Measurements from ENCODE around the gene C1orf232.

The C1orf232 gene

DNA sequence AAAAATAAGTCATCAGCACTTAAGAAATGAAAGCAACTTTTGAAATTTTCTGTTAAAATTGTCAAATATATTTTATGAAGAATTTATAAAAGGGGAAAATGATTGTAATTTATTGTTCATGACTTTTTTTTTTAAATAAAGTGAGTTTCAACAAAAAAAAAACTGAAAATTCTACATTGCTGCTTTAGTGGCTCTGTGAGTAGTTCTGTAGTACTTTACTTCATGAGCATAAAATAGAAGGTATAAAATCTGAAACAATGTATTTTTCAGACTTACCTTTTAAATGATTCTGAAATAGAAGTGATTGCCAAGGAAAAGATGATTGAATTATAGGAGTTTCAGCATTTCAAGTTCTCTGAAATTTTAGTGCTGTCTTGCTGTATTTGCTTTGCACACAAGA lies 43.4 kb downstream of the C1orf232 start:
- Histone ChIP-seq H3K9ac (ENCODE audit: low read length) (peak overlapping the region; percentile 20; the same call in 1 of the 2 replicates), H3K27ac (ENCODE audit: low read depth, low read length, poor library complexity, severe bottlenecking) (peak overlapping the region; percentile 59), H3K4me3 (ENCODE audit: low read depth, low read length, poor library complexity, severe bottlenecking) (no peak overlapping the region), H3K9me2 (ENCODE audit: low read depth, low read length) (no peaks in the 10 kb centered on the region), H3K4me2 (ENCODE audit: low read length) (no peak overlapping the region), H2AFZ (ENCODE audit: low read length) (no peak overlapping the region), H4K20me1 (ENCODE audit: insufficient read depth, low read length) (no peaks in the 10 kb centered on the region), H3K79me2 (ENCODE audit: insufficient read depth, low read length) (no peaks in the 10 kb centered on the region), H3F3A (ENCODE audit: insufficient read depth, low read length) (no peaks in the 10 kb centered on the region), H3K9me3 (ENCODE audit: low read length) (no peaks in the 10 kb centered on the region), H3K36me3 (ENCODE audit: insufficient read depth, low read length) (peaks cover 19% of the 10 kb centered on the region), H3K4me1 (ENCODE audit: insufficient read depth, low read length, severe bottlenecking) (peaks cover 26% of the 10 kb centered on the region), H3K27me3 (ENCODE audit: insufficient read depth, low read length) (no peaks in the 10 kb centered on the region)
- no peak for TF ChIP-seq EZH2 (IDR thresholded peaks at IDR 0.05; ENCODE audit: borderline replicate concordance, low read length)
- TF ChIP-seq, protein P1, sequence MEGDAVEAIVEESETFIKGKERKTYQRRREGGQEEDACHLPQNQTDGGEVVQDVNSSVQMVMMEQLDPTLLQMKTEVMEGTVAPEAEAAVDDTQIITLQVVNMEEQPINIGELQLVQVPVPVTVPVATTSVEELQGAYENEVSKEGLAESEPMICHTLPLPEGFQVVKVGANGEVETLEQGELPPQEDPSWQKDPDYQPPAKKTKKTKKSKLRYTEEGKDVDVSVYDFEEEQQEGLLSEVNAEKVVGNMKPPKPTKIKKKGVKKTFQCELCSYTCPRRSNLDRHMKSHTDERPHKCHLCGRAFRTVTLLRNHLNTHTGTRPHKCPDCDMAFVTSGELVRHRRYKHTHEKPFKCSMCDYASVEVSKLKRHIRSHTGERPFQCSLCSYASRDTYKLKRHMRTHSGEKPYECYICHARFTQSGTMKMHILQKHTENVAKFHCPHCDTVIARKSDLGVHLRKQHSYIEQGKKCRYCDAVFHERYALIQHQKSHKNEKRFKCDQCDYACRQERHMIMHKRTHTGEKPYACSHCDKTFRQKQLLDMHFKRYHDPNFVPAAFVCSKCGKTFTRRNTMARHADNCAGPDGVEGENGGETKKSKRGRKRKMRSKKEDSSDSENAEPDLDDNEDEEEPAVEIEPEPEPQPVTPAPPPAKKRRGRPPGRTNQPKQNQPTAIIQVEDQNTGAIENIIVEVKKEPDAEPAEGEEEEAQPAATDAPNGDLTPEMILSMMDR (IDR thresholded peaks at IDR 0.05; ENCODE audit: low read length) = no peak

DNA sequence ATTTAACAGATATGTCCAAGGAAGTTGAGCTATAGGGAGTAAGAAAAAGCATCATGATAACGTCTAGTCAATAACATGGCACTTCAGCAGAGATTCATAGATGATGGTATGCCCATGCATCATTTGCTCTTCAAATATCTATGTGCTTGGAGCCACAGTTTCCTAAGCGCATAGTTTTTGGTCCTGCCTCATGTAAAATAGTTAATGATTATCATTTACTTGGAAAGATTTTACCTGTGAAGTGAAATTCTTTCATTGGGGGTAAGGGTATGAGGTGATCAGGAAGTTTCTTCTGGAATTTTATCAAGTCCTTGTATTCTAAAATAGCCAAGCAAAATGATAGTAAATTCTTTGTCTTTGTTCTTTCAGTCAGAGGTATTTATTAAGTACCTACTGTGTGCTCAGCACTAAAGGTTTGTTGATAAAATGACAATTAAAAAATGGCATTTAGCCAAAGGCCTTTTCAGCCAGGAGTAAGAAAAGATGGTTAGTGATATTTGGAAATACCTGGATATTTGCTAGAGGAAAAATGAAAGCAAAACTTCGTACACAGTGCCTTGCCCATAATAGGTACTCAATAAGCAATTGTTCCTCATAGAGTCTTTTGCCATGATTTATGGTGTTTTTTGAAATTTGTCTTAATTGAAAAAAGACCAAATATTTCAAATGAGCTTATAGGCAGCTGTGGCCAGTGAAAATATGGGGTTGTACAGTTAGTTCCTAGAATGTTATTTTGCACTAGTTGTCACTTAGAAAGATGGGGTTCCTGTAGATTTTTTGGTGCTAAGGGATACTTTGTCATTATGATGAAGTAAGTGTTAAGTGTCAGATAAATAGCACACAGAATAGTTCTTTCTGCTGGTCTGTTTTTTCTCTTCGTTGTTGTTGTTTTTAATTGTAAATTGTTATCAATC lies 44.1 kb downstream of the C1orf232 start:
- TF ChIP-seq, protein P1 (IDR thresholded peaks at IDR 0.05; ENCODE audit: low read length) = no peak
- no peak for TF ChIP-seq EZH2 (IDR thresholded peaks at IDR 0.05; ENCODE audit: borderline replicate concordance, low read length)
- Histone ChIP-seq H3K4me2 (ENCODE audit: low read length) (no peak overlapping the region), H4K20me1 (ENCODE audit: insufficient read depth, low read length) (no peaks in the 10 kb centered on the region), H3K4me3 (ENCODE audit: low read depth, low read length, poor library complexity, severe bottlenecking) (no peak overlapping the region), H3K4me1 (ENCODE audit: insufficient read depth, low read length, severe bottlenecking) (peaks cover 32% of the 10 kb centered on the region), H3F3A (ENCODE audit: insufficient read depth, low read length) (no peaks in the 10 kb centered on the region), H3K27me3 (ENCODE audit: insufficient read depth, low read length) (no peaks in the 10 kb centered on the region), H3K9me2 (ENCODE audit: low read depth, low read length) (no peaks in the 10 kb centered on the region), H3K27ac (ENCODE audit: low read depth, low read length, poor library complexity, severe bottlenecking) (no peak overlapping the region), H3K79me2 (ENCODE audit: insufficient read depth, low read length) (no peaks in the 10 kb centered on the region), H3K9me3 (ENCODE audit: low read length) (no peaks in the 10 kb centered on the region), H3K9ac (ENCODE audit: low read length) (no peak overlapping the region), H3K36me3 (ENCODE audit: insufficient read depth, low read length) (peaks cover 25% of the 10 kb centered on the region), H2AFZ (ENCODE audit: low read length) (no peak overlapping the region)

DNA sequence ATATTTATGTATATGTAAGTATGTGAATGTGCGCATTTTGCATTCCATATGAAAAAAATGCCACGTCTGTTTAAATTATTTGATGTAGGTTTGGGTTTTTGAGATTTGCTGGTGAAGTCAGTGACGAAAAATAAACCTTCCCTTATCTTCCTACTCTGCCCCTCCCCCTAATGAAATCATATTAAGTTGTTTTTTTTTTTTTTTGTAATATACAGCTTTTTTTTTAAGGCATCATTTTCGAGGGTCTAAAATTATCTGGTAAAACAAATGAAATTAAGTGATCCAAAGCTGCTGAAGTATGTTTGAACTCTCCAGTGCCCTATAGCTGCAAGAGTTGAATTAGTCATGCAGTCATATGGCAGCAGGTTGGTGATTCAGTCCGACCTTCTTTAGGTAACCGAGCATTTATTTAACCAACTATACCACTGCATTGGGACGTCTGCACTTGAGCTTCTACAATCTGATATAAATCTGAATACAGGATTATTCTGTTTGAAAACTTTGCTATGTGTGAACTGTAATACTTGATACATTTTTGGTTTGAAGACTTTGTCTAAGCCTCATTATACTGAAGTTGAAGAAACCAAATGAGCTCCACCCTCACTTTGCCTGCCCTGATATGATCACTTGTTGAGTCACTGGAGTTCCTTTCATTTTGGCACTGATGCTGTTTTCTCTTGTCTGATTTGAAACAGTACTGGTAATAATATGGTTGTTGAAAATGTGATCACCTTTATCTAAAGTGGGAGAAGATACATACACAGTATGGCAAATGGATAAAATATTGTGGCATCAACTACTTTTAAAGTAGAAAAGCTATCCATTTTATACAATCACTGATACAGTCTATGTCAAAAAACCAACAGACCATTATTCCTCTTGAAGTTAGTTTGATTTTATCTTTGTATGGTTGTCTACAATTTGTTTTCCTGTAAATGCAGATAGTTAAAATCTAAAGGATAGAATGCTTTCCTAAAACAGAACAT lies 45.5 kb downstream of the C1orf232 start:
- no peaks in the 10 kb centered on the region for H3F3A ChIP-seq (ENCODE audit: insufficient read depth, low read length)
- H3K4me1 ChIP-seq (ENCODE audit: insufficient read depth, low read length, severe bottlenecking) = peaks cover 34% of the 10 kb centered on the region
- H3K4me3 ChIP-seq (ENCODE audit: low read depth, low read length, poor library complexity, severe bottlenecking) = no peak overlapping the region
- H3K9ac ChIP-seq (ENCODE audit: low read length) = no peak overlapping the region
- peaks cover 35% of the 10 kb centered on the region for H3K36me3 ChIP-seq (ENCODE audit: insufficient read depth, low read length)
- no peaks in the 10 kb centered on the region for H3K9me3 ChIP-seq (ENCODE audit: low read length)
- H3K4me2 ChIP-seq (ENCODE audit: low read length) = no peak overlapping the region
- H4K20me1 ChIP-seq (ENCODE audit: insufficient read depth, low read length) = no peaks in the 10 kb centered on the region
- no peaks in the 10 kb centered on the region for H3K27me3 ChIP-seq (ENCODE audit: insufficient read depth, low read length)
- no peak overlapping the region for H2AFZ ChIP-seq (ENCODE audit: low read length)
- no peaks in the 10 kb centered on the region for H3K79me2 ChIP-seq (ENCODE audit: insufficient read depth, low read length)
- H3K9me2 ChIP-seq (ENCODE audit: low read depth, low read length) = no peaks in the 10 kb centered on the region
- H3K27ac ChIP-seq (ENCODE audit: low read depth, low read length, poor library complexity, severe bottlenecking) = no peak overlapping the region
- TF ChIP-seq, protein P1 (IDR thresholded peaks at IDR 0.05; ENCODE audit: low read length) = no peak
- TF ChIP-seq EZH2 (IDR thresholded peaks at IDR 0.05; ENCODE audit: borderline replicate concordance, low read length) = no peak

All from OCI-LY1 (cell line).